Activated CD8-positive, alpha-beta memory T cell treated with anti-CD3 and anti-CD28 coated beads for 1 hour (primary cell): ENCODE results near the gene CNPY1.
"Not testable (repeated sequence)": the region's sequence is repeated elsewhere in the genome, so short reads cannot be mapped to it uniquely, and the experiment has no call there.

Experiments
- DNase-seq, 2 donors: peaks; one replicate each; pipeline ENCODE4 v3.0.0-alpha.2; 2020; ENCODE audit warnings: low read depth in 1 of 2; ENCODE audit errors: extremely low read depth in 1 of 2

CNPY1 gene

GRCh38 chr7:155546449-155546848, at the start of gene CNPY1:
TSS of gene CNPY1 (minus strand) at chr7:155546559. CDS start at chr7:155545929, 630 bp downstream.
- DNase-seq = not testable (repeated sequence)

GRCh38 chr7:155594961-155595366, 48.6 kb upstream of the CNPY1 start:
- no peak for DNase-seq

- no peak for DNase-seq
Observed at GRCh38 chr7:155594163-155594732, 47.9 kb upstream of the CNPY1 start.

- DNase-seq = no peak
Observed at GRCh38 chr7:155593461-155594162, 47.3 kb upstream of the CNPY1 start.

- DNase-seq = no peak
Observed at GRCh38 chr7:155591055-155591775, 44.9 kb upstream of the CNPY1 start.

- no peak for DNase-seq
Observed at GRCh38 chr7:155590215-155591018, 44.1 kb upstream of the CNPY1 start.

- no peak for DNase-seq
Observed at GRCh38 chr7:155589001-155589980, 42.9 kb upstream of the CNPY1 start.

- no peak for DNase-seq
Observed at GRCh38 chr7:155588468-155588998, 42.2 kb upstream of the CNPY1 start.

GRCh38 chr7:155587486-155587885, 41.1 kb upstream of the CNPY1 start:
- DNase-seq = no peak

- no peak for DNase-seq
Observed at GRCh38 chr7:155586843-155587440, 40.6 kb upstream of the CNPY1 start.

- DNase-seq = no peak
Observed at GRCh38 chr7:155585951-155586350, 39.6 kb upstream of the CNPY1 start.

GRCh38 chr7:155585532-155585895, 39.2 kb upstream of the CNPY1 start:
- no peak for DNase-seq

- no peak for DNase-seq
Observed at GRCh38 chr7:155584763-155585531, 38.6 kb upstream of the CNPY1 start.

- DNase-seq = no peak
Observed at GRCh38 chr7:155584261-155584660, 37.9 kb upstream of the CNPY1 start.

- no peak for DNase-seq
Observed at GRCh38 chr7:155583636-155584035, 37.3 kb upstream of the CNPY1 start.

- DNase-seq = no peak
Observed at GRCh38 chr7:155581954-155582353, 35.6 kb upstream of the CNPY1 start.

GRCh38 chr7:155581107-155581830, 34.9 kb upstream of the CNPY1 start:
- DNase-seq = no peak

- no peak for DNase-seq
Observed at GRCh38 chr7:155580367-155580766, 34.0 kb upstream of the CNPY1 start.
